ENCODE results near the gene ZNF750.

Gene ZNF750

DNA sequence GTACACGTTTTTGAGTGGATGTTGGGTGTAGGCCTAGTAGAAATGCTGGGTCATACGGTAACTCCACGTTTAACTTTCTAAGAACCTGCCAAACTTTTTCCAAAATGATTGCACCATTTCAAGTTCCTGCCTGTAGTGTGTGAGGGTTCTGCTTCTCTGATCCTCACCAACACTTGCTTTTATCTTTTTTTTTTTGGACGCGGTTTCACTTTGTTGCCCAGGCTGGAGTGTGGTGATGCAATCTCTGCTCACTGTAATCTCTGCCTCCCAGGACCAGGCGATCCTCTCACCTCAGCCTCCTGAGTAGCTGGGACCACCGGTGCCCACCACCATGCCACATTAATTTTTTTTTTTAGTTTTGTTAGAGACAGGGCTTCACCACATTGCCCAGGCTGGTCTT lies 23.5 kb downstream of the ZNF750 start:
- H3K4me3 ChIP-seq (ENCODE audit: low read depth, low read length): no peak overlapping the region
- TF ChIP-seq, protein P1, sequence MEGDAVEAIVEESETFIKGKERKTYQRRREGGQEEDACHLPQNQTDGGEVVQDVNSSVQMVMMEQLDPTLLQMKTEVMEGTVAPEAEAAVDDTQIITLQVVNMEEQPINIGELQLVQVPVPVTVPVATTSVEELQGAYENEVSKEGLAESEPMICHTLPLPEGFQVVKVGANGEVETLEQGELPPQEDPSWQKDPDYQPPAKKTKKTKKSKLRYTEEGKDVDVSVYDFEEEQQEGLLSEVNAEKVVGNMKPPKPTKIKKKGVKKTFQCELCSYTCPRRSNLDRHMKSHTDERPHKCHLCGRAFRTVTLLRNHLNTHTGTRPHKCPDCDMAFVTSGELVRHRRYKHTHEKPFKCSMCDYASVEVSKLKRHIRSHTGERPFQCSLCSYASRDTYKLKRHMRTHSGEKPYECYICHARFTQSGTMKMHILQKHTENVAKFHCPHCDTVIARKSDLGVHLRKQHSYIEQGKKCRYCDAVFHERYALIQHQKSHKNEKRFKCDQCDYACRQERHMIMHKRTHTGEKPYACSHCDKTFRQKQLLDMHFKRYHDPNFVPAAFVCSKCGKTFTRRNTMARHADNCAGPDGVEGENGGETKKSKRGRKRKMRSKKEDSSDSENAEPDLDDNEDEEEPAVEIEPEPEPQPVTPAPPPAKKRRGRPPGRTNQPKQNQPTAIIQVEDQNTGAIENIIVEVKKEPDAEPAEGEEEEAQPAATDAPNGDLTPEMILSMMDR (IDR thresholded peaks at IDR 0.05; ENCODE audit: borderline replicate concordance, insufficient read depth, low read depth, low read length): no peak

DNA sequence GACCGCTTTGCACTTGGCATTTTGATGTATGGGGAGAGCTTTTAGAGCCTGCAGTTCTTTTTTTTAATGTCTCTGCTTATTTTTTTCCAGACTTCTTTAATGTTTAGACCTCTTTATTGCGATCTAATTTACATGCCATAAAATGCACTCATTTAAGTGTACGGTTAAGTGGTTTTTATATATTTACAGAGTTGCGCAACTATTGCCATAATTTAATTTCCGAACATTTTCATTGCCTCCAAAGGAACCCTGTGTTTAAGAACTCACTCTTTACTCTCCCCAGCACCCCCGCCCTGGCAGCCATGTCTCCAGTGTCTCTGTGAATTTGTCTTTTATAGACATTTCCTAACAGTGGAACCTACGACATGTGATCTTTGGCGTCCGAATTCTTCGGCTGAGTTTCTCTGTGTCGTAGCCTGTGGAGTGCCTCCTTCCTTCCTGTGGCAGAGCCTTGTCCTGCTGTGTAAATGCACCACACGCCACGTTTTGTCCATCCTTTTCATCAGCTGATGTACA lies 24.0 kb downstream of the ZNF750 start:
- H3K4me3 ChIP-seq (ENCODE audit: low read depth, low read length): no peak overlapping the region
- TF ChIP-seq, protein P1 (IDR thresholded peaks at IDR 0.05; ENCODE audit: borderline replicate concordance, insufficient read depth, low read depth, low read length): no peak

DNA sequence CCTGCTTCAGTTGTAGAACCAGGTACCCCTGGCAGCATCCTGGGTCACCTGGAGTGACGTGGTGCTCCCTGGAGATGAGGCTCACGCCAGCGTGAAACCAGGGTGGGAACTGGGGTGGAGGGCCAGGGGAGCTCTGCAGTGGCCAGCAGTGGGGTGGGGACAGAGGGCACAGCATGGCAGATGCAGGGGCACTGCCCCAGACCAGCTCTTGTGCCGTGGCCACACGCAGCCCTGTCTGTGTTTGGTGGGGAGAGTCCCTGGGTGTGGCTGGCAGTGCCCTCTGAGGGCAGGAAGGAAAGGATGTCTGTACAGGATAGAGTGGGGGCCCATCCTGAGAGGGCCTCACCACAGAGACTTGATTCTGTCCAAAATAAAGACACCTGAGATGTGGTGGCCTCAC lies 24.5 kb downstream of the ZNF750 start:
- no peak overlapping the region for H3K4me3 ChIP-seq (ENCODE audit: low read depth, low read length)

DNA sequence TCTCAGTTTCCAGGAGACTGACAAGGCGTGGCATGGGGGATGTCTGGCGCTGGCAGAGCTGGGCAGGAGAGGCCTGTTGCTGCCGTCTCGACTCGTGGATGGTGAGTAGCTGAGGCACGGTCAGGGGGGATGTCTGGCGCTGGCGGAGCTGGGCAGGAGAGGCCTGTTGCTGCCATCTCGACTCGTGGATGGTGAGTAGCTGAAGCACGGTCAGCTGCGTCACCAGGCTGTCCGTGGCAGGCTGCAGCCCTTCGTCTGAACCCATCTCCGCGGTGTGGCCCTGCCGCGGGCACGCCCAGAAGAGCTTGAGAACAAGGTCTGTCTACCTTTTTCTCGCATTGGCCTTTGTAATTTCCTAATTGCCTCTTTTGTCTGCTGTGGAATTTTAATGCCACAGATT lies 25.0 kb downstream of the ZNF750 start:
- TF ChIP-seq, protein P1 (IDR thresholded peaks at IDR 0.05; ENCODE audit: borderline replicate concordance, insufficient read depth, low read depth, low read length): no peak
- H3K4me3 ChIP-seq (ENCODE audit: low read depth, low read length): no peak overlapping the region

More for the DNA sequence above, 24.5 kb downstream of the ZNF750 start:
- TF ChIP-seq, protein P1 (IDR thresholded peaks at IDR 0.05; ENCODE audit: borderline replicate concordance, insufficient read depth, low read depth, low read length): no peak

DNA sequence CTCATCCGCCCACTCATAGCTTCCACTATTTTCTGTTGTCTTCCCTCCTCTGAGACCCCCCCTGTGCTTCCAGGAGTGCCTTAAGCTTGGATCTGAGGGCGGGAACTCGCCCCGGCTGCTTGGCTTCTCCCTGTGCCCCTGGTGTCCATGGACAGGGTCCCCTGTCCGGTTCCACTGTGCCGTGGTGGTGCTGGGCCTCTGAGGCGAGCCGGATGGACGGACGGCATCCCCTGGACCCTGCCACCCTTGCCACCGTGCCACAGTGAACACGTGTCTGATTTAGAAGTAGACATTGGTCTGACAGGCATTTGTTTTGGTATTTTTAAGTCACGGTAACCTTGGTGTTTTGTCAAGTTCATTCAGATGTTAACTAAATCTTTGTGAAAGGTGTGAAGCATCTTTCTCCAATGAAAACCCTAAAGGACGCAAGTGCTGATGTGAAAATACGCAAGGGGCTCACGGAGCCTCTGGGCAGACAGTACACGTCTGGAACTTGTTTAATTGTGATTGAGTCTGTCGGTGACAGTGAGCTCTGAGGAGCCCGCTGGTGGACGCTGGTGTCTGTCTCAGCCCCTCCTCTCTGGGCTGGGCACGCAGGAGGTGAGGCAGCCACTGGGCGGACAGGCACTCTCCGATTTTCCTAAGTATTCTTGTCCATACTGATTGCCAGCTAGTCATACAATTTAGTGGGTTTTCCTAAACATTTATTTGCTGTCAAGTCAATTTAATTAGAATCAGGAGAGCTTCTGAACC lies 26.3 kb downstream of the ZNF750 start:
- no peak overlapping the region for H3K4me3 ChIP-seq (ENCODE audit: low read depth, low read length)
- TF ChIP-seq, protein P1 (IDR thresholded peaks at IDR 0.05; ENCODE audit: borderline replicate concordance, insufficient read depth, low read depth, low read length): no peak

DNA sequence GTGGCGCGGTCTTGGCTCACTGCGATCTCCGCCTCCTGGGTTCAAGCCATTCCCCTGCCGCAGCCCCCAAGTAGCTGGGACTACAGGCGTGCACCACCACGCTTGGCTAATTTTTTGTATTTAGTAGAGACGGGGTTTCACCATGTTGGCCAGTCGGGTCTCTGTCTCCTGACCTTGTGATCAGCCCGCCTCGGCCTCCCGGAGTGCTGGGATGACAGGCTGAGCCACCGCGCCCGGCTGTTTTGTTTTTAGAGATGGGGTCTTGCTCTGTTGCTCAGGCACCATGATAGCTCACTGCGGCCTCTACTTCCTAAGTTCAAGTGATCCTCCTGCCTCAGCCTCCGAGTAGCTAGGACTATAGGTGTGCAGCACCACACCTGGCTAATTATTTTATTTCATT lies 27.2 kb downstream of the ZNF750 start:
- H3K4me3 ChIP-seq (ENCODE audit: low read depth, low read length): no peak overlapping the region
- TF ChIP-seq, protein P1 (IDR thresholded peaks at IDR 0.05; ENCODE audit: borderline replicate concordance, insufficient read depth, low read depth, low read length): no peak

DNA sequence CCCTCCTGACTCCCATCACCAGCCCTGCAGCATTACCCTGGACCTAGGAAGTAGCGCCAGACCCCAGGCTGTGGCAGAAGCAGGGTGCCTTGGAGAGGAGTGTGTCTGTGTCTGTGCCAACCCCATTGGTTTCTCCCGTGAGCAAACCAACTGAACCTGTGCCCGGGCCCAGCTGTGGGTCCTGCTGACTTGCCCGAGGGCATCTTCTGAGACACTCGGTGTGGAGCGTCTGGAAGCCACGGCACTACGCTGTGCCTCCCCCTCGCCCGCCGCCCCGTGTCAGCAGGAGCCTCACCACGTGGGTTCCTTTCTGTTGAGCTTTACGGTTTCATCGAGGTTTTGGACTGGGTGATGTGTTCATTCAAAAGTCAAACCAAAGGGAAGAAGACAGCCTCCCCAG lies 27.8 kb downstream of the ZNF750 start:
- TF ChIP-seq, protein P1 (IDR thresholded peaks at IDR 0.05; ENCODE audit: borderline replicate concordance, insufficient read depth, low read depth, low read length): no peak
- no peak overlapping the region for H3K4me3 ChIP-seq (ENCODE audit: low read depth, low read length)
